Measurements from ENCODE around the gene ZNF26.

- TF ChIP-seq CTCF (IDR thresholded peaks at IDR 0.05): no peak
- TF ChIP-seq POLR2A (IDR thresholded peaks at IDR 0.05): no peak
These were observed 40.8 kb downstream of the ZNF26 start for GRCh38 chr12:133026996-133027395.
